A549 (cell line): ENCODE measurements around the gene ARHGDIA.

ENCODE experiments used
- ELK1 ChIP-seq: fragments of 150-350 bp; IDR thresholded peaks from 2 replicates; pipeline ENCODE4 v1.6.1; 2014; ENCODE audit warnings: low read depth, mild to moderate bottlenecking, low read length
- REST ChIP-seq: fragments of 200-600 bp; sonication (generic); IDR thresholded peaks from 2 replicates; pipeline ENCODE4 v1.6.1; 2016; ENCODE audit warnings: antibody characterized with exemption, mild to moderate bottlenecking, moderate library complexity

DNA sequence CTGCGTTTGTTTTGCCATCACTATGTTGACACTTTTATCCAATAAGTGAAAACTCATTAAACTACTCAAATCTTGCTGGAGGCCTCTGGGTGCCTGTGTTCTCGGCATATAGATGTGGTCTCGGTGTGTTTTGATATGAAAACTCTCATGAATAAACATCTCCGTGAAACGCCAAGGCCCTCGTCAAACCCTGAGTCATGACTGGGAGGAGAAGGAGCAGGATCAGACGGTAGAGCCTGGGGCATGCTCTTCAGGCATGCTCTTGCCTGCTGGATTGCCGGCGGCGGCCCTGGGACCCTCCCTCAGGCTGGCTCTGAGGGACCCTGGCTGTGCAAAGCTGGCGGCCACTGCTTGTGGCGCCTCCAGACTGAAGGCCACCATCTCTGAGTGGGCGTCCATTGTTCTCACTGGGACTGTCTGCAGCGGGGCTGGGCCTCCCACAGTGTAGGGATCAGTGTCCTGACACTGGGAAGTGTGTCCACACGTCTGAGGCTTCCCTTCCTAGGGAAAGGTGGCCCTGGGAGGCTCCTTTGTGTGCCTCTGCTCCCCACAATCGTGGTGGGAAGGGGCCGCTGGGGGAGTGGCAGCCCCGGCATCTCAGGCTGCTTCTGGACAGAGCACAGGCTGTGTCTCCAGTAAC is 29.2 kb upstream of the ARHGDIA start:
- TF ChIP-seq ELK1 (no peak), REST (no peak)
